ENCODE data around the gene MTO1.

MTO1 gene

GRCh38 chr6:73477407-73477806, 15.9 kb downstream of the MTO1 start:
- no peak for DNase-seq (ENCODE audit: low read depth)
- TF ChIP-seq CTCF (IDR thresholded peaks at IDR 0.05; ENCODE audit: control insufficient read depth, extremely low read depth, insufficient read depth) = no peak
- no peak overlapping the region for H3K4me3 ChIP-seq (ENCODE audit: low read depth, low read length)

GRCh38 chr6:73481969-73482368, 20.4 kb downstream of the MTO1 start:
- TF ChIP-seq CTCF (IDR thresholded peaks at IDR 0.05; ENCODE audit: control insufficient read depth, extremely low read depth, insufficient read depth) = no peak
- DNase-seq (ENCODE audit: low read depth) = no peak

GRCh38 chr6:73484438-73484837, 22.9 kb downstream of the MTO1 start:
- no peak for DNase-seq (ENCODE audit: low read depth)
- H3K4me3 ChIP-seq (ENCODE audit: low read depth, low read length) = no peak overlapping the region
- TF ChIP-seq CTCF (IDR thresholded peaks at IDR 0.05; ENCODE audit: control insufficient read depth, extremely low read depth, insufficient read depth) = no peak

More at GRCh38 chr6:73481969-73482368, 20.4 kb downstream of the MTO1 start:
- H3K4me3 ChIP-seq (ENCODE audit: low read depth, low read length) = no peak overlapping the region

- TF ChIP-seq CTCF (IDR thresholded peaks at IDR 0.05; ENCODE audit: control insufficient read depth, extremely low read depth, insufficient read depth) = no peak
- no peak overlapping the region for H3K4me3 ChIP-seq (ENCODE audit: low read depth, low read length)
- DNase-seq (ENCODE audit: low read depth) = no peak
These were observed 25.9 kb downstream of the MTO1 start for GRCh38 chr6:73487473-73487872.

- TF ChIP-seq CTCF (IDR thresholded peaks at IDR 0.05; ENCODE audit: control insufficient read depth, extremely low read depth, insufficient read depth) = no peak
- DNase-seq (ENCODE audit: low read depth) = no peak
- no peak overlapping the region for H3K4me3 ChIP-seq (ENCODE audit: low read depth, low read length)
These were observed 29.8 kb downstream of the MTO1 start for GRCh38 chr6:73491377-73491776.

- DNase-seq (ENCODE audit: low read depth) = no peak
- TF ChIP-seq CTCF (IDR thresholded peaks at IDR 0.05; ENCODE audit: control insufficient read depth, extremely low read depth, insufficient read depth) = no peak
- no peak overlapping the region for H3K4me3 ChIP-seq (ENCODE audit: low read depth, low read length)
These were observed 36.4 kb downstream of the MTO1 start for GRCh38 chr6:73497915-73498314.

- TF ChIP-seq CTCF (IDR thresholded peaks at IDR 0.05; ENCODE audit: control insufficient read depth, extremely low read depth, insufficient read depth) = no peak
- DNase-seq (ENCODE audit: low read depth) = no peak
- H3K4me3 ChIP-seq (ENCODE audit: low read depth, low read length) = no peak overlapping the region
These were observed 41.7 kb downstream of the MTO1 start for GRCh38 chr6:73503027-73503772.

All from LNCaP clone FGC (cell line).